Thoracic aorta (tissue), 2 donors: ENCODE data around the gene TRPM2. TPM values are rescaled to one million over a fixed set of nuclear protein-coding genes. Genes with fewer than 3 reads are reported as not detected.

ENCODE experiments used
- ATAC-seq: fragments of 150-250 bp; one replicate; pipeline ENCODE4 v1.8.0; 2017; ENCODE audit warnings: low read depth; ENCODE audit not compliant: insufficient number of reproducible peaks, low FRiP score
- DNase-seq: peaks from one replicate; pipeline ENCODE4 v3.0.0-alpha.2; 2020; ENCODE audit warnings: low spot score
- H3K27ac ChIP-seq, 2 donors: fragments of 200-600 bp; sonication (generic); 1 replicate in 1 of 2; 2 replicates in 1 of 2; pipeline ENCODE4 v1.5.1; 2016; ENCODE audit warnings: mild to moderate bottlenecking in 2 of 2, moderate library complexity in 2 of 2
- H3K27me3 ChIP-seq: fragments of 200-600 bp; sonication (generic); replicated peaks from 2 replicates; pipeline ENCODE4 v1.6.0; 2016; ENCODE audit warnings: mild to moderate bottlenecking; ENCODE audit not compliant: insufficient read depth
- H3K36me3 ChIP-seq: fragments of 200-600 bp; sonication (generic); one replicate; pipeline ENCODE4 v1.5.1; 2016
- H3K4me1 ChIP-seq, 2 donors: fragments of 200-600 bp; sonication (generic); 1 replicate in 1 of 2; 2 replicates in 1 of 2; pipeline versions ENCODE4 v1.5.1 to v1.6.0; 2016; ENCODE audit warnings: low read depth in 2 of 2, mild to moderate bottlenecking in 1 of 2; ENCODE audit not compliant: control insufficient read depth in 1 of 2
- H3K4me3 ChIP-seq: fragments of 200-600 bp; sonication (generic); 2 replicates; pipeline ENCODE4 v1.5.1; 2016; ENCODE audit warnings: mild to moderate bottlenecking
- H3K9me3 ChIP-seq: fragments of 200-600 bp; sonication (generic); 2 replicates; pipeline ENCODE4 v1.5.1; 2016
- total RNA-seq, 2 donors: library from RNA; depleted of rRNA; stranded (reverse); fragments of >200 nt; gene quantifications; one replicate each; pipeline versions ENCODE4 v1.1.0 to v1.2.3, GENCODE V29; 2016
- TF ChIP-seq, protein P1 (sequence below): fragments of 200-600 bp; sonication (generic); IDR thresholded peaks from one replicate; pipeline ENCODE4 v1.5.1; 2019; ENCODE audit warnings: antibody characterized with exemption

TRPM2 gene
- total RNA-seq, 2 donors from 2014 or later = 10.4 to 12.9 TPM

- Histone ChIP-seq H3K4me1 (no peaks in the 10 kb centered on the region), H3K36me3 (no peaks in the 10 kb centered on the region), H3K27me3 (no peaks in the 10 kb centered on the region), H3K27ac (no peak overlapping the region), H3K9me3 (no peaks in the 10 kb centered on the region), H3K4me3 (no peak overlapping the region)
- TF ChIP-seq, protein P1, sequence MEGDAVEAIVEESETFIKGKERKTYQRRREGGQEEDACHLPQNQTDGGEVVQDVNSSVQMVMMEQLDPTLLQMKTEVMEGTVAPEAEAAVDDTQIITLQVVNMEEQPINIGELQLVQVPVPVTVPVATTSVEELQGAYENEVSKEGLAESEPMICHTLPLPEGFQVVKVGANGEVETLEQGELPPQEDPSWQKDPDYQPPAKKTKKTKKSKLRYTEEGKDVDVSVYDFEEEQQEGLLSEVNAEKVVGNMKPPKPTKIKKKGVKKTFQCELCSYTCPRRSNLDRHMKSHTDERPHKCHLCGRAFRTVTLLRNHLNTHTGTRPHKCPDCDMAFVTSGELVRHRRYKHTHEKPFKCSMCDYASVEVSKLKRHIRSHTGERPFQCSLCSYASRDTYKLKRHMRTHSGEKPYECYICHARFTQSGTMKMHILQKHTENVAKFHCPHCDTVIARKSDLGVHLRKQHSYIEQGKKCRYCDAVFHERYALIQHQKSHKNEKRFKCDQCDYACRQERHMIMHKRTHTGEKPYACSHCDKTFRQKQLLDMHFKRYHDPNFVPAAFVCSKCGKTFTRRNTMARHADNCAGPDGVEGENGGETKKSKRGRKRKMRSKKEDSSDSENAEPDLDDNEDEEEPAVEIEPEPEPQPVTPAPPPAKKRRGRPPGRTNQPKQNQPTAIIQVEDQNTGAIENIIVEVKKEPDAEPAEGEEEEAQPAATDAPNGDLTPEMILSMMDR = no peak
- DNase-seq (no peak), ATAC-seq (no peak)
These were observed 108.1 kb downstream of the TRPM2 start for GRCh38 chr21:44461464-44462001.

GRCh38 chr21:44462086-44462833 lies 108.8 kb downstream of the TRPM2 start:
- Histone ChIP-seq H3K36me3 (no peaks in the 10 kb centered on the region), H3K4me1 (no peaks in the 10 kb centered on the region), H3K27me3 (no peaks in the 10 kb centered on the region), H3K27ac (no peak overlapping the region), H3K4me3 (no peak overlapping the region), H3K9me3 (no peaks in the 10 kb centered on the region)
- DNase-seq = no peak
- TF ChIP-seq, protein P1 = no peak
- no peak for ATAC-seq

- Histone ChIP-seq H3K4me3 (no peak overlapping the region), H3K27me3 (no peaks in the 10 kb centered on the region), H3K4me1 (no peaks in the 10 kb centered on the region), H3K27ac (no peak overlapping the region), H3K9me3 (no peaks in the 10 kb centered on the region), H3K36me3 (no peaks in the 10 kb centered on the region)
- DNase-seq = no peak
- ATAC-seq = no peak
- TF ChIP-seq, protein P1 = no peak
These were observed 109.4 kb downstream of the TRPM2 start for GRCh38 chr21:44462834-44463200.

DNA sequence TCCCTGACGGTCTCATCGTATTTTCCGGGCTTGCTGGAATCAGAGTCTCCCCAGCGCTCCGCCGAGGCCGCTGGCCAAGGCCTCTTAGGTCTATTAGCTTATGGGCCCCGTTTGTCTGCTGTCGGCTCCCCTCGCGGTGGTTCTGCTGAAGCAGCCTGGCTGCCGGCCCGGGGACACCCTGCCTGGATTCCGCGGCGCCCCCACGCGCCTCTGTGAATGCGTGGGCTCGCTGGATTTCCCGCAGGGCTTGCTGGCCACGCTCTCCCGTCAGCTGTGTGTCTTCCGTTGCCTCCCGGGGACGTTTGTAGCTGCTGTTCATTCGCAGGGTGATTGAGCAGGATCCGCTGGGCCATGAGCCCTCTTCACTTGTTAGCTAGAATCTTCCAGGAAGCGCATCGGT lies 110.3 kb downstream of the TRPM2 start:
- Histone ChIP-seq H3K4me1 (no peaks in the 10 kb centered on the region), H3K4me3 (no peak overlapping the region), H3K36me3 (no peaks in the 10 kb centered on the region), H3K9me3 (no peaks in the 10 kb centered on the region), H3K27ac (no peak overlapping the region), H3K27me3 (no peaks in the 10 kb centered on the region)
- TF ChIP-seq, protein P1 = no peak
- ATAC-seq (no peak), DNase-seq (no peak)

DNA sequence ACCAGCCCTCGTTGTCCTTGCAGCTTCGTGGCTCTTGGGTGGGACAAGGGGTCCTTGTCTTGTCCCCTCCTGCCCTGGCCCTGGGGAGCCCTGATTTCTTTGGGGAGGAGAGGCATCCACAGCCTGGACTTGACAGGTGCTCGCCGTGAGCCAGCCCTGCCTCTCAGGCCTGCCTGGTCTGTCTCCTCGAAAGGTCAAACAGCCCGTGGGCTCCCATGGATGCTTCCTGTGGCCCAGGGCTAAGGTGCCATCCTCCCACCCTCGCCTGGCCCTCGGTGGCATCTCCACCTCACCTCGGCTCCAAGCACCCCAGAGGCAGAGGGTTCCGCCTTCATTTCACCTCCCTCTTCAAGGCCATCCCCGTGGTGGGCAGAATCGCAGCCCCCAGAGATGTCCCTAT lies 110.9 kb downstream of the TRPM2 start:
- Histone ChIP-seq H3K27ac (no peak overlapping the region), H3K4me1 (no peaks in the 10 kb centered on the region), H3K9me3 (no peaks in the 10 kb centered on the region), H3K36me3 (no peaks in the 10 kb centered on the region), H3K4me3 (no peak overlapping the region), H3K27me3 (no peaks in the 10 kb centered on the region)
- TF ChIP-seq, protein P1 = no peak
- ATAC-seq (no peak), DNase-seq (no peak)
